ENCODE results near the gene CWC15.
"Not testable (repeated sequence)": the region's sequence is repeated elsewhere in the genome, so short reads cannot be mapped to it uniquely, and the experiment has no call there.

The CWC15 gene

GRCh38 chr11:94973099-94973968 lies at the start of gene CWC15, which contains the start of gene KDM4D:
Gene CWC15, minus strand, starts transcription at chr11:94973556. Its CDS starts 1,371 bp downstream, at chr11:94972185.
Gene KDM4D, plus strand, starts transcription at chr11:94973709. Its CDS starts 23,664 bp downstream, at chr11:94997373.
- no peak for TF ChIP-seq CTCF (IDR thresholded peaks at IDR 0.05; ENCODE audit: low read depth, low read length)
- peak; percentile 70 for DNase-seq (ENCODE audit: extremely low read depth, low read depth)

GRCh38 chr11:95021468-95021867 lies 48.1 kb upstream of the CWC15 start:
- DNase-seq (ENCODE audit: extremely low read depth, low read depth), result not testable (repeated sequence)

- TF ChIP-seq CTCF (IDR thresholded peaks at IDR 0.05; ENCODE audit: low read depth, low read length), result no peak
- no peak for DNase-seq (ENCODE audit: extremely low read depth, low read depth)
These were observed 42.8 kb upstream of the CWC15 start for GRCh38 chr11:95016139-95016538.

GRCh38 chr11:95014184-95014821 lies 40.9 kb upstream of the CWC15 start:
- DNase-seq (ENCODE audit: extremely low read depth, low read depth), result no peak
- no peak for TF ChIP-seq CTCF (IDR thresholded peaks at IDR 0.05; ENCODE audit: low read depth, low read length)

GRCh38 chr11:95011376-95011775 lies 38.0 kb upstream of the CWC15 start:
- no peak for DNase-seq (ENCODE audit: extremely low read depth, low read depth)
- TF ChIP-seq CTCF (IDR thresholded peaks at IDR 0.05; ENCODE audit: low read depth, low read length), result no peak

- no peak for DNase-seq (ENCODE audit: extremely low read depth, low read depth)
- TF ChIP-seq CTCF (IDR thresholded peaks at IDR 0.05; ENCODE audit: low read depth, low read length), result no peak
These were observed 32.3 kb upstream of the CWC15 start for GRCh38 chr11:95005642-95006041.

GRCh38 chr11:95003716-95004115 lies 30.4 kb upstream of the CWC15 start:
- no peak for DNase-seq (ENCODE audit: extremely low read depth, low read depth)
- no peak for TF ChIP-seq CTCF (IDR thresholded peaks at IDR 0.05; ENCODE audit: low read depth, low read length)
